SK-N-SH (cell line): ENCODE results near the gene ANGPTL4. TPM values are rescaled to one million over a fixed set of nuclear protein-coding genes. Genes with fewer than 3 reads are reported as not detected.
A peak's percentile ranks its signal among the peaks of the same experiment; 100 is the strongest.

Source experiments
- CTCF ChIA-PET: fragments of 300-600, 350-600 bp; formaldehyde crosslinking; extraction: SDS; loops from one replicate; lab custom pipeline; 2021; lab: Yijun Ruan, JAX
- POLR2A ChIA-PET: fragments of 350-600 bp; sonication (Branson Sonifier 250); formaldehyde crosslinking; extraction: SDS; loops from one replicate; lab custom pipeline; 2020; ENCODE audit warnings: antibody characterized with exemption, inconsistent platforms; lab: Yijun Ruan, JAX
- DNase-seq: peaks from one replicate; pipeline ENCODE4 v3.0.0; 2012
- H2AFZ ChIP-seq: fragments of 200-600 bp; sonication (generic); 2 replicates; pipeline ENCODE4 v1.8.1; 2016; ENCODE audit warnings: antibody characterized with exemption, mild to moderate bottlenecking, low read depth
- H3F3A ChIP-seq: fragments of 200-600 bp; sonication (generic); replicated peaks from 2 replicates; pipeline ENCODE3; 2016; ENCODE audit warnings: antibody characterized with exemption, mild to moderate bottlenecking; ENCODE audit not compliant: insufficient read depth
- H3K27ac ChIP-seq, 2 experiments: fragments of 200-500 bp in 1 of 2; fragments of 200-600 bp in 1 of 2; sonication (Bioruptor generic) in 1 of 2; sonication (generic), shearing (Covaris generic) in 1 of 2; 2 replicates each; pipeline versions ENCODE4 v1.5.1 to v1.6.1; 2014 to 2016; ENCODE audit warnings: low read depth in 2 of 2, inconsistent platforms in 1 of 2, low read length in 1 of 2, mild to moderate bottlenecking in 1 of 2, mixed read lengths in 1 of 2
- H3K27me3 ChIP-seq: fragments of 200-600 bp; sonication (generic), shearing (Covaris generic); 2 replicates; pipeline ENCODE4 v1.6.1; 2016; ENCODE audit warnings: mixed run types; ENCODE audit not compliant: insufficient read depth
- H3K36me3 ChIP-seq, 2 experiments: fragments of 200-500 bp in 1 of 2; fragments of 200-600 bp in 1 of 2; sonication (Bioruptor generic) in 1 of 2; sonication (generic) in 1 of 2; replicated peaks in 1 of 2; 2 replicates each; pipeline versions ENCODE3 to v1.5.1; 2014 to 2016; ENCODE audit warnings: low read length in 1 of 2, mild to moderate bottlenecking in 1 of 2; ENCODE audit not compliant: insufficient read depth in 2 of 2, control insufficient read depth in 1 of 2
- H3K4me1 ChIP-seq, 2 experiments: fragments of 200-500 bp in 1 of 2; fragments of 200-600 bp in 1 of 2; sonication (Bioruptor generic) in 1 of 2; sonication (generic), shearing (Covaris generic) in 1 of 2; 2 replicates each; pipeline versions ENCODE4 v1.5.1 to v1.6.1; 2014 to 2016; ENCODE audit warnings: low read depth in 1 of 2, low read length in 1 of 2, mixed run types in 1 of 2; ENCODE audit not compliant: insufficient read depth in 2 of 2, control insufficient read depth in 1 of 2
- H3K4me2 ChIP-seq: fragments of 200-600 bp; sonication (generic), shearing (Covaris generic); 2 replicates; pipeline ENCODE4 v1.6.1; 2017; ENCODE audit warnings: mixed run types
- H3K4me3 ChIP-seq, 2 experiments: fragments of 200-500 bp in 1 of 2; fragments of 200-600 bp in 1 of 2; sonication (Bioruptor generic) in 1 of 2; sonication (generic), shearing (Covaris generic) in 1 of 2; 2 replicates each; pipeline versions ENCODE4 v1.5.1 to v1.8.1; 2014 to 2016; ENCODE audit warnings: low read depth in 2 of 2, inconsistent platforms in 1 of 2, low read length in 1 of 2, mild to moderate bottlenecking in 1 of 2, mixed read lengths in 1 of 2, moderate library complexity in 1 of 2
- H3K79me2 ChIP-seq: fragments of 200-600 bp; sonication (generic); 2 replicates; pipeline ENCODE4 v1.8.1; 2017; ENCODE audit warnings: mild to moderate bottlenecking; ENCODE audit not compliant: insufficient read depth
- H3K9ac ChIP-seq: fragments of 200-600 bp; sonication (generic); 2 replicates; pipeline ENCODE4 v1.6.1; 2017; ENCODE audit warnings: mixed run types
- H3K9me2 ChIP-seq: fragments of 200-600 bp; sonication (generic); 2 replicates; pipeline ENCODE4 v1.6.1; 2017; ENCODE audit warnings: mixed run types
- H3K9me3 ChIP-seq: fragments of 200-600 bp; sonication (generic); 2 replicates; pipeline ENCODE4 v1.6.1; 2017; ENCODE audit warnings: mixed run types, mild to moderate bottlenecking, moderate library complexity
- H4K20me1 ChIP-seq: fragments of 200-600 bp; sonication (generic); 2 replicates; pipeline ENCODE4 v1.6.1; 2017; ENCODE audit warnings: mild to moderate bottlenecking, mixed run types; ENCODE audit not compliant: insufficient read depth
- CHD2 ChIP-seq: fragments of 150-350 bp; IDR thresholded peaks from 2 replicates; pipeline ENCODE4 v1.6.1; 2018; ENCODE audit warnings: low read length; ENCODE audit not compliant: partially characterized antibody
- ELF1 ChIP-seq: IDR thresholded peaks from 2 replicates; pipeline ENCODE4 v1.4.0; 2012
- EP300 ChIP-seq, 2 experiments: IDR thresholded peaks; 2 replicates each; pipeline versions ENCODE4 v1.4.0 to v1.6.1; 2012; ENCODE audit warnings: borderline replicate concordance in 1 of 2, low read depth in 1 of 2, low read length in 1 of 2
- FOXJ3 ChIP-seq: sonication (generic); formaldehyde crosslinking; IDR thresholded peaks from 2 replicates; pipeline ENCODE4 v1.5.1; 2020; ENCODE audit warnings: mild to moderate bottlenecking, missing genetic modification reagents
- GATA2 ChIP-seq: sonication (generic); formaldehyde crosslinking; IDR thresholded peaks from 2 replicates; pipeline ENCODE4 v1.5.0; 2020; ENCODE audit warnings: mild to moderate bottlenecking, missing genetic modification reagents
- NFIC ChIP-seq: IDR thresholded peaks from 2 replicates; pipeline ENCODE4 v1.4.0; 2012; ENCODE audit warnings: borderline replicate concordance
- NRF1 ChIP-seq: IDR thresholded peaks from 2 replicates; pipeline ENCODE4 v1.6.1; 2012; ENCODE audit warnings: low read depth, mild to moderate bottlenecking, low read length
- POLR2AphosphoS5 ChIP-seq: IDR thresholded peaks from 2 replicates; pipeline ENCODE4 v1.6.1; 2012; ENCODE audit warnings: low read depth, low read length
- RAD21 ChIP-seq: IDR thresholded peaks from 2 replicates; pipeline ENCODE4 v1.6.1; 2012; ENCODE audit warnings: mild to moderate bottlenecking, low read length
- TEAD4 ChIP-seq: IDR thresholded peaks from 2 replicates; pipeline ENCODE4 v1.4.0; 2012; ENCODE audit warnings: mild to moderate bottlenecking, borderline replicate concordance; ENCODE audit not compliant: insufficient read depth
- USF1 ChIP-seq: IDR thresholded peaks from 2 replicates; pipeline ENCODE4 v1.4.0; 2012; ENCODE audit warnings: low read depth, borderline replicate concordance
- WGBS: methylation state at CpG from one replicate; pipeline ENCODE4 v1.1.6; 2017; ENCODE audit warnings: low lambda C conversion rate; 5-methylcytosine and 5-hydroxymethylcytosine counted together
- polyA plus RNA-seq, 3 experiments: library from polyadenylated mRNA; depleted of rRNA; stranded (reverse); fragments of >200 nt; gene quantifications; 2 replicates each; pipeline ENCODE4 v1.2.3, GENCODE V29; 2012
- TF ChIP-seq, protein P1 (sequence below): IDR thresholded peaks from 2 replicates; pipeline ENCODE4 v1.4.0; 2012; ENCODE audit warnings: low read depth
- TF ChIP-seq, protein P2 (sequence below): IDR thresholded peaks from 2 replicates; pipeline ENCODE4 v1.6.1; 2012; ENCODE audit warnings: mild to moderate bottlenecking, low read depth, low read length, moderate library complexity
- TF ChIP-seq, protein P3 (sequence below): fragments of 150-350 bp; IDR thresholded peaks from 2 replicates; pipeline ENCODE4 v1.6.1; 2017; ENCODE audit warnings: antibody characterized with exemption, low read length, low read depth, borderline replicate concordance

The ANGPTL4 gene
- polyA plus RNA-seq, 1 of the 3 experiments (the other 2 are of a cell fraction), result 62.5 TPM

DNA sequence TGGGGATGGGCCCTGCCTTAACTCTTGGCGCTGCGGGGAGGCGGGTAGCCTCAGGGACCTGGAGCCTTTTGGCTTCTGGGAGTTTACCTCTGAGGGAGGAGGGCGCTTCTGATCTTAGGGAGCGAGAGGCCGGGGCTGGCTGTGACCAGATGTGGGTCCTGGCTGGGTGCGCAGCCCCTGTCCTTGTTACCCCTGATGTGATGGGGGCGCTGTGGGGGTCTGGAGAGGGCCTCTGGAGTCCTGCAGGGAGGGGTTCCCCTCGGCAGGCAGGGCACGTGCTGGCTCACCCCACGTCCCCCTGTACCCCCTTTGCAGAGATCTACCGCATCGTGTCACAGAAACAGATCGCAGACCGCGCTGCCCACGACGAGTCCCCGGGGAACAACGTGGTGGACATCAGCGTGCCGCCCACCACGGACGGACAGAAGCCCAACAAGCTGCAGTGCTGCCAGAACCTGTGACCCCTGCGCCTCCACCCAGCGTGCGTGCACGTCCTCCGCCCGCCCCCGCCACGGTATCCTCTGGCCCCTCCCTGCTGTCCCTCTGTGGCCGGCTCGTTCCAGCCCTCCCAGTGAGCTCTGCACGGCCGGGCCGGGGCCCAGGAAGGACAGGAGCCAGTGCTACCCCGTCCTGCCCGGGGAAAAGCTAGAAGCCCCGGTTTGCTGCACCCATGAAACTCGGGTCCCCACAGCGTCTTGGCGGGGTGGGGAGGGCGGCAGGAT is 39.3 kb downstream of the ANGPTL4 start:
- Histone ChIP-seq H4K20me1 (peaks cover 8% of the 10 kb centered on the region), H3K9me3 (no peaks in the 10 kb centered on the region), H2AFZ (no peak overlapping the region), H3K36me3 (peaks cover 0 to 22% of the 10 kb centered on the region in 2 experiments), H3K9me2 (no peaks in the 10 kb centered on the region), H3K9ac (no peak overlapping the region), H3F3A (peaks cover 4% of the 10 kb centered on the region), H3K27ac (no peak overlapping the region), H3K4me2 (no peak overlapping the region), H3K79me2 (peaks cover 16% of the 10 kb centered on the region; the same call in 1 of the 2 replicates), H3K4me3 (no peak overlapping the region), H3K27me3 (no peaks in the 10 kb centered on the region), H3K4me1 (no peaks in the 10 kb centered on the region; a peak in 1 of 4 replicates)
- ChIA-PET CTCF (no interaction called here), POLR2A (no interaction called here)
- DNase-seq, result peak; percentile 24
- no peak for TF ChIP-seq POLR2AphosphoS5
- TF ChIP-seq NRF1, result no peak
- 93% methylated on average over 6 of the region's 44 CpGs for WGBS

DNA sequence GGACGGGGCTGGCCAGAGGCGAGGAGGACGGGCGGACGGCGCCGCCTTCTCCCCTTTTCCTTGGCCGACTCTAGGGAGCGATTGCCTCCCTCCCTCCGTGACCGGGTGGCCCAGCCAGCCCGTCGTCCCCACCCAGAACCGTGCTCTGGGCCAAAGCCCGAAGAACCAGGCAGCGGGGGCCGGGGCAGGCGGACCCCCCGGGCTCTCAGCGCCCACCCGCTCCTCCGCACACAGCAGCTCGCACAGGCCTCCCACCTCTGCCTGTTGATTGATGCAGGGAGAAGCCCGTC is 39.8 kb downstream of the ANGPTL4 start:
- no peak overlapping the region for H3K9ac ChIP-seq
- no peaks in the 10 kb centered on the region for H3K9me3 ChIP-seq
- no peak overlapping the region for H3K27ac ChIP-seq
- no peak overlapping the region for H3K4me3 ChIP-seq
- peaks cover 0 to 22% of the 10 kb centered on the region in 2 experiments for H3K36me3 ChIP-seq
- peaks cover 11% of the 10 kb centered on the region; the same call in 1 of the 2 replicates for H3K79me2 ChIP-seq
- WGBS, result 85% methylated on average over 8 of the region's 24 CpGs
- no peaks in the 10 kb centered on the region for H3K9me2 ChIP-seq
- CTCF ChIA-PET, result no interaction called here
- H3K4me2 ChIP-seq, result no peak overlapping the region
- no peak overlapping the region for H2AFZ ChIP-seq
- peak; percentile 18 for DNase-seq
- no peak for TF ChIP-seq POLR2AphosphoS5
- no peak for TF ChIP-seq TEAD4
- no peak for TF ChIP-seq CHD2
- no peak for TF ChIP-seq ELF1
- no peak for TF ChIP-seq EP300 (IDR thresholded peaks at IDR 0.05; ENCODE audit: borderline replicate concordance in 1 of 2, low read depth in 1 of 2, low read length in 1 of 2)
- H4K20me1 ChIP-seq, result peaks cover 7% of the 10 kb centered on the region
- no peaks in the 10 kb centered on the region for H3K4me1 ChIP-seq
- no peaks in the 10 kb centered on the region for H3K27me3 ChIP-seq
- H3F3A ChIP-seq, result peaks cover 4% of the 10 kb centered on the region
- POLR2A ChIA-PET, result no interaction called here

DNA sequence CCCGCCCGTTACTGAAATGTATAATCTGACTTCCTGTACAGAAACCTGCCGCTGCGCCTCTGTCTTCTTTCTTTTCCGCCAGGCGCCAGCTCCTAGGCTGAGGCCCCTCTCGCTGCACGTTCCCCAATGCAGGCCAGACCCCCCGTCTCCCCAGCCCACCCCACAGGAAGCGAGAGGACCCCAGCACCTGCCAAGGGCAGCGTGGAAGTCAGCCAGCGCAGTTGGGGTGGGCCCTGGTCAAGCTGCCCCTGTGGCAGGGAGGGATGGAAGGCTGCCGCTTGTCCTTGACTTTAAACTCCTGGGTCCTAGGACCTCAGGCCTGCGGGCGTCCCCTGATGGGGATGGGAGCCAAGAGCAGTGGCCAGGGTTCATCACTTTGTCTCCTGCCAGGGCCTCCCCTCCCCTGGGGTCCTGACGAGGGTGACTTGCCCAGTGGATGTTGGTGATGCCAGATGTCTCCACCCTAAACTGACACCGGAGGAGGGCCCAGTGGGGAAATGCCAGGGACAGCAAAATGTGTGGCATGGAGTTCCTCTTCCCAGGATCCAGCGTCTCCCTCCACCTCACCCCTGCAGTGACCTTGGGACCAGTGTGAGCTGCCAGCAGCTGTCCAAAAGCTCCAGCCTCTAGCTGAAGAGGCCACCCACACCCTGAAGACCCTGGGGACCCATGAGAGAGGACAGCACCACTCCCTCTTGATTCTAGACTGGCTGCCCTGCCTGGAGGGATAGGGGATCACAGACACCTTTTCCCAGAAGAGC is 40.6 kb downstream of the ANGPTL4 start:
- POLR2A ChIA-PET, result no interaction called here
- TF ChIP-seq NFIC (no peak), RAD21 (no peak), GATA2 (CRISPR knock-in tag) (no peak), USF1 (no peak), FOXJ3 (CRISPR knock-in tag) (no peak), EP300 (IDR thresholded peaks at IDR 0.05; ENCODE audit: borderline replicate concordance in 1 of 2, low read depth in 1 of 2, low read length in 1 of 2) (no peak)
- TF ChIP-seq, protein P1, sequence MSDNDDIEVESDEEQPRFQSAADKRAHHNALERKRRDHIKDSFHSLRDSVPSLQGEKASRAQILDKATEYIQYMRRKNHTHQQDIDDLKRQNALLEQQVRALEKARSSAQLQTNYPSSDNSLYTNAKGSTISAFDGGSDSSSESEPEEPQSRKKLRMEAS, result no peak
- TF ChIP-seq, protein P2, sequence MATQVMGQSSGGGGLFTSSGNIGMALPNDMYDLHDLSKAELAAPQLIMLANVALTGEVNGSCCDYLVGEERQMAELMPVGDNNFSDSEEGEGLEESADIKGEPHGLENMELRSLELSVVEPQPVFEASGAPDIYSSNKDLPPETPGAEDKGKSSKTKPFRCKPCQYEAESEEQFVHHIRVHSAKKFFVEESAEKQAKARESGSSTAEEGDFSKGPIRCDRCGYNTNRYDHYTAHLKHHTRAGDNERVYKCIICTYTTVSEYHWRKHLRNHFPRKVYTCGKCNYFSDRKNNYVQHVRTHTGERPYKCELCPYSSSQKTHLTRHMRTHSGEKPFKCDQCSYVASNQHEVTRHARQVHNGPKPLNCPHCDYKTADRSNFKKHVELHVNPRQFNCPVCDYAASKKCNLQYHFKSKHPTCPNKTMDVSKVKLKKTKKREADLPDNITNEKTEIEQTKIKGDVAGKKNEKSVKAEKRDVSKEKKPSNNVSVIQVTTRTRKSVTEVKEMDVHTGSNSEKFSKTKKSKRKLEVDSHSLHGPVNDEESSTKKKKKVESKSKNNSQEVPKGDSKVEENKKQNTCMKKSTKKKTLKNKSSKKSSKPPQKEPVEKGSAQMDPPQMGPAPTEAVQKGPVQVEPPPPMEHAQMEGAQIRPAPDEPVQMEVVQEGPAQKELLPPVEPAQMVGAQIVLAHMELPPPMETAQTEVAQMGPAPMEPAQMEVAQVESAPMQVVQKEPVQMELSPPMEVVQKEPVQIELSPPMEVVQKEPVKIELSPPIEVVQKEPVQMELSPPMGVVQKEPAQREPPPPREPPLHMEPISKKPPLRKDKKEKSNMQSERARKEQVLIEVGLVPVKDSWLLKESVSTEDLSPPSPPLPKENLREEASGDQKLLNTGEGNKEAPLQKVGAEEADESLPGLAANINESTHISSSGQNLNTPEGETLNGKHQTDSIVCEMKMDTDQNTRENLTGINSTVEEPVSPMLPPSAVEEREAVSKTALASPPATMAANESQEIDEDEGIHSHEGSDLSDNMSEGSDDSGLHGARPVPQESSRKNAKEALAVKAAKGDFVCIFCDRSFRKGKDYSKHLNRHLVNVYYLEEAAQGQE, result no peak
- TF ChIP-seq, protein P3, sequence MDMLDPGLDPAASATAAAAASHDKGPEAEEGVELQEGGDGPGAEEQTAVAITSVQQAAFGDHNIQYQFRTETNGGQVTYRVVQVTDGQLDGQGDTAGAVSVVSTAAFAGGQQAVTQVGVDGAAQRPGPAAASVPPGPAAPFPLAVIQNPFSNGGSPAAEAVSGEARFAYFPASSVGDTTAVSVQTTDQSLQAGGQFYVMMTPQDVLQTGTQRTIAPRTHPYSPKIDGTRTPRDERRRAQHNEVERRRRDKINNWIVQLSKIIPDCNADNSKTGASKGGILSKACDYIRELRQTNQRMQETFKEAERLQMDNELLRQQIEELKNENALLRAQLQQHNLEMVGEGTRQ, result no peak

More for the DNA sequence above, 40.6 kb downstream of the ANGPTL4 start:
- Histone ChIP-seq H3K4me3 (no peak overlapping the region), H2AFZ (no peak overlapping the region), H3K9ac (no peak overlapping the region), H3K27me3 (no peaks in the 10 kb centered on the region), H3K9me3 (no peaks in the 10 kb centered on the region), H3K4me1 (no peaks in the 10 kb centered on the region), H3K79me2 (peaks cover 5% of the 10 kb centered on the region; the same call in 1 of the 2 replicates), H3K9me2 (no peaks in the 10 kb centered on the region), H3K4me2 (no peak overlapping the region), H3K27ac (no peak overlapping the region), H4K20me1 (peaks cover 1% of the 10 kb centered on the region; the same call in 1 of the 2 replicates), H3F3A (peaks cover 7% of the 10 kb centered on the region), H3K36me3 (peaks cover 0 to 19% of the 10 kb centered on the region in 2 experiments)
- DNase-seq, result peak; percentile 19
- 95% methylated on average over 12 of the region's 18 CpGs for WGBS
- CTCF ChIA-PET, result interaction anchor here (0.5 to 1.4 kb wide), 5 partner anchors 9 to 1190 kb away, joined by 3 read pairs; no protein-coding TSS in a partner anchor
